B cell (primary cell): ENCODE data around the gene CELF2. TPM values are rescaled to one million over a fixed set of nuclear protein-coding genes. Genes with fewer than 3 reads are reported as not detected.

Source experiments
- ATAC-seq: fragments of 200-7000 bp; cut with Tn5 transposase; one replicate; pipeline ENCODE4 v1.10.0; 2021; ENCODE audit warnings: low read depth, mild to moderate bottlenecking, moderate number of reproducible peaks, moderate library complexity
- CTCF ChIA-PET: fragments of 350-600 bp; sonication (Branson Sonifier 250); formaldehyde crosslinking; loops from one replicate; lab custom pipeline; 2021; ENCODE audit warnings: antibody characterized with exemption, inconsistent platforms; lab: Charles Lee
- POLR2A ChIA-PET: fragments of 350-600 bp; sonication (Branson Sonifier 250); formaldehyde crosslinking; loops from one replicate; lab custom pipeline; 2021; ENCODE audit warnings: antibody characterized with exemption; lab: Charles Lee
- DNase-seq: peaks from one replicate; pipeline ENCODE4 v3.0.0; 2013
- H2AFZ ChIP-seq: 2 replicates; pipeline ENCODE4 v1.6.1; 2012; ENCODE audit warnings: mild to moderate bottlenecking, low read depth, low read length; ENCODE audit not compliant: insufficient read depth, poor library complexity, severe bottlenecking
- H3K27ac ChIP-seq, 2 donors: 1 replicate in 1 of 2; 2 replicates in 1 of 2; pipeline ENCODE4 v1.5.1; 2012 to 2013; ENCODE audit warnings: low read length in 2 of 2, mild to moderate bottlenecking in 2 of 2, moderate library complexity in 1 of 2
- H3K27me3 ChIP-seq, 4 experiments: fragments of 200-600 bp in 1 of 4; sonication (generic) in 1 of 4; replicated peaks in 1 of 4; 1 replicate in 2 of 4; 2 replicates in 2 of 4; pipeline versions ENCODE4 v1.6.1 to v1.7.0; 2013 to 2016; ENCODE audit warnings: low read length in 3 of 4, mild to moderate bottlenecking in 2 of 4, mixed read lengths in 1 of 4, moderate library complexity in 1 of 4; ENCODE audit not compliant: insufficient read depth in 4 of 4, control insufficient read depth in 3 of 4; ENCODE audit errors: control extremely low read depth in 1 of 4
- H3K36me3 ChIP-seq, 2 experiments: replicated peaks in 1 of 2; 1 replicate in 1 of 2; 2 replicates in 1 of 2; pipeline versions ENCODE4 v1.6.1 to v1.7.1; 2013; ENCODE audit warnings: low read length in 1 of 2; ENCODE audit not compliant: insufficient read depth in 2 of 2, control insufficient read depth in 1 of 2; ENCODE audit errors: control extremely low read depth in 1 of 2, extremely low read depth in 1 of 2
- H3K4me1 ChIP-seq, 2 donors: fragments of 200-600 bp in 1 of 2; sonication (generic) in 1 of 2; 1 replicate in 1 of 2; 2 replicates in 1 of 2; pipeline versions ENCODE4 v1.5.1 to v1.6.1; 2013 to 2017; ENCODE audit warnings: low read length in 2 of 2; ENCODE audit not compliant: control insufficient read depth in 2 of 2, insufficient read depth in 2 of 2
- H3K4me2 ChIP-seq: replicated peaks from 2 replicates; pipeline ENCODE3; 2012; ENCODE audit warnings: mild to moderate bottlenecking, low read depth, low read length; ENCODE audit not compliant: poor library complexity, severe bottlenecking
- H3K4me3 ChIP-seq, 5 experiments: fragments of 200-600 bp in 1 of 5; sonication (generic) in 1 of 5; 1 replicate in 3 of 5; 2 replicates in 2 of 5; pipeline versions ENCODE4 v1.5.1 to v1.7.0; 2011 to 2016; ENCODE audit warnings: low read length in 4 of 5, mild to moderate bottlenecking in 4 of 5, low read depth in 2 of 5, control low read depth in 1 of 5, moderate library complexity in 1 of 5; ENCODE audit not compliant: insufficient read depth in 1 of 5; ENCODE audit errors: control extremely low read depth in 1 of 5, extremely low read depth in 1 of 5
- H3K79me2 ChIP-seq: fragments of 200-600 bp; sonication (generic); one replicate; pipeline ENCODE4 v1.6.0; 2016; ENCODE audit warnings: low read length; ENCODE audit not compliant: control insufficient read depth, insufficient read depth
- H3K9ac ChIP-seq: fragments of 200-600 bp; sonication (generic); 2 replicates; pipeline ENCODE4 v1.6.1; 2017; ENCODE audit warnings: mild to moderate bottlenecking, low read length, moderate library complexity
- H3K9me3 ChIP-seq, 3 donors: one replicate each; pipeline versions ENCODE4 v1.6.1 to v1.7.1; 2013; ENCODE audit warnings: low read length in 2 of 3; ENCODE audit not compliant: control insufficient read depth in 2 of 3, insufficient read depth in 1 of 3; ENCODE audit errors: control extremely low read depth in 1 of 3
- H4K20me1 ChIP-seq: 2 replicates; pipeline ENCODE4 v1.6.0; 2012; ENCODE audit warnings: mild to moderate bottlenecking, low read length; ENCODE audit not compliant: insufficient read depth, control insufficient read depth, poor library complexity, severe bottlenecking
- H3K27ac Mint-ChIP-seq: one replicate; pipeline ENCODE4 v1.8.0; 2021; ENCODE audit warnings: mixed read lengths
- H3K27me3 Mint-ChIP-seq: one replicate; pipeline ENCODE4 v1.8.0; 2021; ENCODE audit warnings: mixed read lengths
- H3K4me1 Mint-ChIP-seq: one replicate; pipeline ENCODE4 v1.8.0; 2021; ENCODE audit warnings: mixed read lengths
- H3K4me3 Mint-ChIP-seq: one replicate; pipeline ENCODE4 v1.8.0; 2021; ENCODE audit warnings: mixed read lengths
- H3K9me3 Mint-ChIP-seq: one replicate; pipeline ENCODE4 v1.8.0; 2022; ENCODE audit warnings: mixed read lengths; ENCODE audit not compliant: insufficient read depth
- CTCF ChIP-seq: fragments of 200-600 bp; IDR thresholded peaks from one replicate; pipeline ENCODE4 v1.8.0; 2022; ENCODE audit warnings: antibody characterized with exemption, mild to moderate bottlenecking
- EZH2 ChIP-seq: IDR thresholded peaks from 2 replicates; pipeline ENCODE4 v1.6.1; 2012; ENCODE audit warnings: borderline replicate concordance, low read depth, mild to moderate bottlenecking, moderate library complexity, low read length; ENCODE audit not compliant: insufficient read depth, poor library complexity, severe bottlenecking
- WGBS: methylation state at CpG from one replicate; pipeline ENCODE4 v1.1.5; 2013; ENCODE audit warnings: missing lambda C conversion rate; ENCODE audit not compliant: insufficient coverage; 5-methylcytosine and 5-hydroxymethylcytosine counted together
- intact Hi-C: fragments of 100-400 bp; cut with micrococcal nuclease; formaldehyde crosslinking; loops from one replicate; pipeline ENCODE4 v1.10.0; 2022
- polyA plus RNA-seq: library from polyadenylated mRNA; depleted of rRNA; stranded (reverse); fragments of >200 nt; gene quantifications from 2 replicates; pipeline ENCODE4 v1.2.3, GENCODE V29; 2012
- total RNA-seq, 2 donors: library from RNA; stranded (reverse); fragments of 120-200 nt in 1 of 2; gene quantifications; 1 replicate in 1 of 2; 2 replicates in 1 of 2; pipeline versions ENCODE4 v1.2.3 to v1.2.4, GENCODE V29; 2013 to 2022

Gene CELF2
- total and polyA plus RNA-seq, 2 donors (not counting 1 experiment from before 2014, with no cell fraction given), result 59.5 to 112 TPM

GRCh38 chr10:11152801-11153200 lies 135.1 kb downstream of the CELF2 start:
- no peaks in the 10 kb centered on the region for H4K20me1 ChIP-seq
- H3K4me3 ChIP-seq, result no peak overlapping the region
- no peak for ATAC-seq
- no peak overlapping the region for H3K9ac ChIP-seq
- POLR2A ChIA-PET, result interaction anchor here (1.1 kb wide), 1 partner anchor 10 kb away, joined by 3 read pairs; no protein-coding TSS in a partner anchor
- no peak overlapping the region for H3K4me2 ChIP-seq
- Mint-ChIP-seq H3K27ac (no peak overlapping the region), H3K4me1 (peaks cover 86% of the 10 kb centered on the region), H3K4me3 (no peak overlapping the region), H3K9me3 (no peaks in the 10 kb centered on the region), H3K27me3 (no peaks in the 10 kb centered on the region)
- TF ChIP-seq CTCF (no peak), EZH2 (no peak)
- DNase-seq, result no peak
- no peak overlapping the region for H2AFZ ChIP-seq
- no peaks in the 10 kb centered on the region for H3K27me3 ChIP-seq
- H3K27ac ChIP-seq, result no peak overlapping the region
- no peaks in the 10 kb centered on the region for H3K36me3 ChIP-seq
- no peaks in the 10 kb centered on the region for H3K9me3 ChIP-seq
- whole genome bisulfite sequencing, result 100% methylated on average over 4 of the region's 5 CpGs
- H3K79me2 ChIP-seq, result peaks cover 81% of the 10 kb centered on the region
- CTCF ChIA-PET, result interaction anchor here (0.6 to 1.3 kb wide), 7 partner anchors 8 to 94 kb away, joined by 3 read pairs; no protein-coding TSS in a partner anchor
- peaks cover 69 to 74% of the 10 kb centered on the region in 2 donors for H3K4me1 ChIP-seq
- intact Hi-C loops, result no loop called here

- H3K9ac ChIP-seq, result no peak overlapping the region
- peak overlapping the region; percentile 10 for H3K27ac Mint-ChIP-seq
- intact Hi-C loops, result no loop called here
- H3K4me2 ChIP-seq, result no peak overlapping the region
- peaks cover 86% of the 10 kb centered on the region for H3K4me1 Mint-ChIP-seq
- ChIA-PET CTCF (interaction anchor here (0.6 to 1.1 kb wide), 4 partner anchors 14 to 93 kb away, joined by 3 read pairs; no protein-coding TSS in a partner anchor), POLR2A (interaction anchor here (1.1 kb wide), 1 partner anchor 10 kb away, joined by 3 read pairs; no protein-coding TSS in a partner anchor)
- DNase-seq, result no peak
- TF ChIP-seq EZH2 (no peak), CTCF (no peak)
- no peak overlapping the region for H3K27ac ChIP-seq
- H3K9me3 ChIP-seq, result no peaks in the 10 kb centered on the region
- H3K4me3 ChIP-seq, result no peak overlapping the region
- 100% methylated on average over 1 of the region's 6 CpGs for WGBS
- ATAC-seq, result no peak
- no peaks in the 10 kb centered on the region for H3K27me3 Mint-ChIP-seq
- no peaks in the 10 kb centered on the region for H3K36me3 ChIP-seq
- peaks cover 82% of the 10 kb centered on the region for H3K79me2 ChIP-seq
- H3K9me3 Mint-ChIP-seq, result no peaks in the 10 kb centered on the region
- peaks cover 69 to 74% of the 10 kb centered on the region in 2 donors for H3K4me1 ChIP-seq
- no peak overlapping the region for H2AFZ ChIP-seq
- no peaks in the 10 kb centered on the region for H3K27me3 ChIP-seq
- no peak overlapping the region for H3K4me3 Mint-ChIP-seq
- H4K20me1 ChIP-seq, result no peaks in the 10 kb centered on the region
Measured at GRCh38 chr10:11153245-11153644, 135.6 kb downstream of the CELF2 start.
